Fibroblast of upper back skin (primary cell): Measurements from ENCODE around the gene GRID1.
A peak's percentile ranks its signal among the peaks of the same experiment; 100 is the strongest.

ENCODE experiments used
- DNase-seq: peaks from one replicate; pipeline ENCODE4 v3.0.0-alpha.2; 2013

Gene GRID1

DNA sequence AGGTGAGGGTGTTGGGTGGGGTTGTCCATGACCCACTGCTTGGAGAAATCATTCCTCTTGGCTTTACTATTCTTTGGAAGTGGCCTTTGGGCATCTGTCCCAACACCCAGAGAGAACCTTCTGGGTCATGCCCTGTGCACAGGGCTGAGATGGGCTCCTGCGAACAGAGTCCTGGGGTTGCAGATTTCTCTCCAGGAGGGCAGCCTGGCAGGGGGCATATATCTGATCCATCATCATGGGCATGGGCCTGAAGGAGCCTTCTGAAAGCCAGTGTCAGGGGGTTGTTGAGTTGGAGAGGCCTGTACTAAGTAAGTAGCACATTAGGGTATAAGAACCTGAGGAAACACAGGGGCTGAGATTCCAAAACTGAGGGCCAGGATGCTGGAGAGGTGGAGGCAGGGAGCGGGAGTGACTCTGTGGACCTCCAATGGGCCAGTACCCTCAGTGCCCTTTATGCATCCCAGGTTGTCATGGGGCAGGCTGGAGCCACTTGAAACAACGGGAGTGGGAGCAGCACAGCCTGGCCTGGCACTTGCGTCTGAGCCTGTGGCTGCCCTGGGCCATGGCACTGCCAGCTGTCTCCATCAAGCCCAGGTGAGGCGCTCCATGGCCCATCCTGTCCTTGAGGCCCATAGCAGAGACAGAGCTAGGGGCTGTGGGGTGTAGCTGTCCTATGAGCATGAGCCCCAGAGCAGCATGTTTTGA is 203.7 kb downstream of the GRID1 start:
- DNase-seq = no peak

DNA sequence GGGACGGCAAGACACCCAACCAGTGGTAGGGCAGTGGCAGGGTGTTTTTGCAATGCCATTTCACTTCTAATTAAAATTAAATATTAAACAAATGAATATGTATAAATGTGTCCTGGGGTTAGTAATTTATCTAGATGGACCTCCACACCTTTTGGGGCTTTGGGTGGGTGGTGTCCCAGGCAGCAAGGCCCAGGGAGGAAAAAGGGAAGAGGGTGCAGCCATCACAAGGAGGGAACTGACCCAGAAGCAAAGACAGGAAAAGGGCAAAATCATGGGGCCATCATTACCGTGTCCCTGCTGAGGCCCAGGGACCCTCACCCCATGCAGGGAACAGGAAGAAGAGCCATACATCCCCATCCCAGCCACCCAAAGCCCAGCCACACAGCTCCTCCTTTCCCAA is 204.6 kb downstream of the GRID1 start:
- DNase-seq = no peak

- DNase-seq = no peak
Measured at GRCh38 chr10:86160890-86161585, 205.6 kb downstream of the GRID1 start.

DNA sequence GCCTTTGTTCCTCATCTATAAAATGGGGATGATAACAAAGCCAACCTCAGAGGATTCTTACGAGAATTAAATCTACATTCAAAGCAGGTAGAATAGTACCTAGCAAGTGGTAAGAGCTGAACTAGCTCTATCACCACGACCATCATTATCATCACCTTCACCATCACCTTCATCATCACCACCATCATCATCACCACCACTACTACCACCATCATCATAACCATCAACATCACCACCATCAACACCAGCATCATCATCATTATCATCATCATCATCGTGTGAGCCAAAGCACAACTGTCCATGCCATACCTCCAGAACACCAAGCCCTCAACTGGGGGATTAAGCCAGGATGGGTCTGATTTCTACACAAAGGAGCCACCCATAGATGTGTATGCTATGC is 206.8 kb downstream of the GRID1 start:
- no peak for DNase-seq

- DNase-seq = no peak
Measured at GRCh38 chr10:86155054-86155921, 211.3 kb downstream of the GRID1 start.

DNA sequence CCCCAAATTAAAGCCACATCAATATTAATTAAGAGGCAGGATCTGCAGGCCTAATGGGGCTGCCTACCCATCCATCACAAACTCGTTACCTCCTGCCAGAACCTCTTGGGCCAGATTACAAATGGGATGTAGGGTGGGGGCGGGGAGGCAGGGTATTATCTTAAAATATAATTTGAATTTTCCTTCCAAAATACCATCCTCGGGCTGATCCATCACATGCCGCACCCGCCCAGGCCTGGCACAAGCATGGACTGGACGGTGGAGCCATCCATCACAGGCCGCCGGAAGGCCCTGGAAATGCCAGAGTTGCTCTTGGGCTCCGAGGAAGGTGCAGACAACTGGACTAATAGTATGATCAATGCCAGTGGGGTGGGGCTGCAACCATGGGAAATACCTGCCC is 212.8 kb downstream of the GRID1 start:
- DNase-seq = no peak

GRCh38 chr10:86152911-86153310 is 213.7 kb downstream of the GRID1 start:
- no peak for DNase-seq

DNA sequence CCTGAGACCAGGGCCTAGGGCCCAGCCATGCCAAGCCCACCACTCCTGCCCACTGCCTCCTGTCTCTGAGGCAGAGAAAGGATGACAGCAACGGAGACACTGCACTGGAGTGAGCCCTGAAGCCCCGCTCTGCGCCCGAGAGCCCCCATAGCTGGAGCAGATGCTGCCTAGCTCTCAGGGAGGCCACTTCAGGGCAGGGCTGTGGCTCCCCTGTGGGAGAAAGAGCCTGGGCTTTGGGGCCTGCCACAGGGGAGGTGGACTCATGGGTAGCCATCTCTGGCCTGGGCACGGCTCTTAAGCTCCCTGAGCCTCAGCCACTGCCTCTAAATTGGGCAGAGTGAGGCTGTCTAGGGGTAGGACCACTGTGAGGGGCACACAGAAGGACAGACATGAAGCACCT is 214.2 kb downstream of the GRID1 start:
- DNase-seq = no peak

- DNase-seq = no peak
Measured at GRCh38 chr10:86151613-86152012, 215.0 kb downstream of the GRID1 start.

DNA sequence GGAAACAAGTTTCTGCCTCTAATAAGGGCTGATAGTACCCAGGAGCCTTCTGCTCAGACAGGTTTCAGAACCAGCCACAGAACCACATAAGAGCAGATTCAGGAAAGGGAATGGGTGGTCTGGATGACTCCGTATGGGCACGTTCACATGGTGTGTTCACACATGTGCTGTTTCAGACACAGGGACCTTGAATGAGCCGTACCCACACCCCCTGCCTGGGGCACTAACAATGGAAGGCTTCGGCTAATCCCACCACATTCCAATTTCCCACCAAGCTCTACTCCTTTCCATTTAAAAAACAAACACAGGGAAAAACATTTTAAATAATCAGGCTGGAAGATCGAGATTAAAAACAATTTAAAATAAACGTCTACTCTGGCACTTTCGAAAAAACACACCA is 217.3 kb downstream of the GRID1 start:
- no peak for DNase-seq

DNA sequence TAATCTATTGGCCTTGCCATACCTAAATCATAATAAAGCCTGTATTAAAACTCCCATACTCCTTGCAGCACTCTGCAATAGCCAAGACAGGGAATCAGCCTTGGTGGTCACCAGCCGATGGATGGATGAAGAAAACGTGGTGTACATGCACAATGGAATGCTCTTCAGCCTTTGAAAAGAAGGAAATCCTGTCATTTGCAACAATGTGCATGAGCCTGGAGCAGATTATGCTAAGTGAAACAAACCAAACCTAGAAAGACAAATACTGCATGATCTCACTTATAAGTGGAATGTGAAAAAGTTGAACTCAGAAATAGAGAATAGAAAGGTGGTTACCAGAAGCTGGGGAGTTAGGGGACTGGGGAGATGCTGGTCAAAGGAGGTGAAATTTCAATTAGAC is 218.5 kb downstream of the GRID1 start:
- DNase-seq = no peak

- DNase-seq = no peak
Measured at GRCh38 chr10:86144301-86144700, 222.3 kb downstream of the GRID1 start.

DNA sequence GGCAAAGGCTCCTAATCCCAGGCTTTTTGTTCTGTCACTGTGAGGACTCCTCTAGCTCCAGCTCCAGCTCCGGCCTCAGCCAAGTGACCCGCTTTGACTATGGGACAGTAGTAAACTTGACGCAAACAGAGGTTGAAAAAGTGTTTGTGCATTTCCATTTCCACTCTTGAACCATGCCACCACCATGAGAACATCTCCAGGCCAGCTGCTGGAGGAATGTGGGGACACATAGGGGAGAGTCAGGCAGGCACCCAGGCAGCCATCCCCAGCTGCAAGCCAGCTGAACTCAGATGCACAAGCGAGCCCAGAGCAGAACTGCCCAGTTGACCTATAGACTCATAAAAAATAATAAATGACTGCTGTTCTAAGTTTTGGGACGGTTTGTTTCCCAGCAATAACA is 224.7 kb downstream of the GRID1 start:
- no peak for DNase-seq

DNA sequence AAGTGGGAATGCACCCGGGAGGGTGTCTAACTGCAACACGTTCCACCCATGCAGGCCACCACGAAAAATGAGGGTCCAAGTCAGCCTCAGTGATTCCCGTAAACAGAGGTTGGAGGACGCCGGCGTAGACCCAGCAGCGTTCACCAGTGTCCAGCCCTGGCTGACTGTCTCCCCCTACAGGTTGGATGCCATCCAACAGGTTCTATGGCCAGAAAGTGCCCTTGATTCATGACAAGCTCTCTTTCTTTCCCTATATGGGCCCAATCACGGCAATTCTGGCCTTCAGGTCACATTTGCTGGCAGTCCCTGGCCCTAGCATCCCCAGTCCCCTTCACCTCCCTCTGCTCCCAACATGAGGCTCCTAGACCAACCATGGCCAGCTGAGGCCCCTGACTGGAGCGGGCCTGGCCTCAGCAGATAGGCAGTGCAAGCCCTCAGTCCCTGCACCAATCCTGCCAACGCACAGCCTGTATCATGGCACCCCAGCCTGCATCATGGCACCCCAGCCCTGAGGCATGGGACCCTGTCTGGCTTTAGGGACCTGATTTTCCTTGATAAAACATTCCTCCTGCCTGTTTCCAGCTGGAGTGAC is 227.4 kb downstream of the GRID1 start:
- peak; percentile 1 for DNase-seq

GRCh38 chr10:86138551-86139065 is 228.0 kb downstream of the GRID1 start:
- DNase-seq = no peak

DNA sequence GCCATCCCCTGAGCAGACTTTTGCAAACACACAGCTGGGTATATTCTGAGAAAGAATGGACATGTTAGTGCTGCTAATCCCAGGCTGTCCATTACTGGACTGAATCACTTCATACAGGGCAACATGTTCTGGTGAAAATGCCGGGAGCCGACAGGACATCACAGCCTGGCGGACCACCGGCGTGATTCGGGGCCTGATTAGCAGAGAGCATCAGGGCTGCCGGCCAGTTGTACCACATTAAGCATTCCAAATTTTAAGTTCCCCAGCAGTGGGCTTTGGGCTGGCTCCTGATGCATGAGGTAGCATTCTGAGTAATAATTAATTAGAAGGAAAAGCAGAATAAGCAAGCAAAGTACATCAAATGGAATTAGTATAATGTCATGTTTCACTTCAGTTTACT is 229.0 kb downstream of the GRID1 start:
- no peak for DNase-seq

- DNase-seq = no peak
Measured at GRCh38 chr10:86136934-86137333, 229.7 kb downstream of the GRID1 start.

DNA sequence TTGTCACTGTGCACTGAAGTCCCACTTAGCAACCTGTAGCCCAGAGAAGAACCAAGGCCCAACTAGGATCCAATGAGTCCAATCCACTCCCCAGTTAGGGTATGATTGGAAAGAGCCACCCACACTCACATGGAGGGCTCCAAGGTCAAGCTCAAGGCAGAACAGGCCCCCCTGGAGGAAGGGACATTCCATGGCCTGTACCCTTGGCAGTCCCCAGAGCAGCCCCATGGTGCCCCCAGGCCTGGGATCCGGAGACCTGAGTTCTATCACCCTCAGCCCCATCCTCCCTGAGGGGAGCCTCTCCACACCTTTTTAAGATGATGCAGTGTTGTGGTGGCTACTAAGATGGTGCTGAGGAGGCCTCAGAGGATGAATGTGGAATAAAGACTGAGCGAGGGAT is 231.4 kb downstream of the GRID1 start:
- DNase-seq = no peak

- no peak for DNase-seq
Measured at GRCh38 chr10:86130737-86131475, 235.7 kb downstream of the GRID1 start.

DNA sequence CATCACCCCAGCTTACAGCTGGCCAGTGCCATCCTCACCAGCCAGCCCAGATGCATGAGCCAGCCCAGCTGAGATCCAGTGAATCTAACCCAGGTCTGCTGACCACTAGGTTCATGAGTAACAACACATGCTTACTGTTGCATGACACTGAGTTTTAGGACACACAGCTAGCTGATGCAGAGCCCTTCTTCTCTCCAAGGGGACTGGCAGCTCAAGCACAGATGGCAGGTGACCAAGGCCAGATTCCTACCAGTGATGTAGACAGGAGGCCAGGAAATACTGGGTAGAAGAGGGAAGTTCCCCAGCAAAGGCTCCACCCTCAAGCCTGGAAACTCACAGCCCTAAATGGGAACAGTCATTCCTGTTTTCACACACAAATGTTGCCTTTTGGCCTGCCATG is 236.6 kb downstream of the GRID1 start:
- no peak for DNase-seq

- DNase-seq = no peak
Measured at GRCh38 chr10:86128360-86128759, 238.2 kb downstream of the GRID1 start.

DNA sequence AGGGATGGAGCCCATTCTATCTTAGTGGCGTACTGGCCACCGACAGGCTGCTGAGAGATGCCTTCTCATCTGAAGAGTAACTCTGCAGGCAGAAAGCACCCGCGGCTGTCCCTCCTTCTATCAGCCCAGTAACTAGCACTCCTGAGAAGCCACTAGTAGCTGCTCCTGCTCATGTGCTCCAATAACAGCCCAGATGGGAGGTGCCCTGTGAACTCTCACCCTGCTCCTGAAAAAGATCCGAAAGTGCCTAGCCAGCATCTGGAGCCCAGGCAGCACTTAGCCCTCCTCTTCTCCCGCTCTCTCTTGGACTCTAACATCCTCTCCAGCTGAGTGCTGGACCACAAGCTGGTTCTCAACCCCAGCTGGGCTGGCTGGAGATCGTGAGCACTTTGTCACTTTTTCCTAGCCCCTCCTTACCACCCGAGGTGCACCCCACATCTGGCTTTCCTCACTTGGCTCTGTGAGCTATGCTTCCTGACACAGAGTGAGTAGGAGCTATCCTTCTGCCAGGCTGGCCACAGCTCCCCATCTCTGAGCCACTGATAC is 239.2 kb downstream of the GRID1 start:
- no peak for DNase-seq
